Stimulated activated CD4-positive, alpha-beta T cell treated with anti-CD3 and anti-CD28 coated beads, Interleukin-15, amount 100 ng/mL, for 1 hour (primary cell): ENCODE measurements around the gene SPECC1L.
"Not testable (repeated sequence)": the region's sequence is repeated elsewhere in the genome, so short reads cannot be mapped to it uniquely, and the experiment has no call there.

Source experiments
- DNase-seq, 2 donors: peaks; one replicate each; pipeline ENCODE4 v3.0.0-alpha.2; 2020; ENCODE audit warnings: low read depth in 1 of 2, low spot score in 1 of 2

The SPECC1L gene

GRCh38 chr22:24285245-24285644 is 14.6 kb downstream of the SPECC1L start:
- DNase-seq, result no peak

DNA sequence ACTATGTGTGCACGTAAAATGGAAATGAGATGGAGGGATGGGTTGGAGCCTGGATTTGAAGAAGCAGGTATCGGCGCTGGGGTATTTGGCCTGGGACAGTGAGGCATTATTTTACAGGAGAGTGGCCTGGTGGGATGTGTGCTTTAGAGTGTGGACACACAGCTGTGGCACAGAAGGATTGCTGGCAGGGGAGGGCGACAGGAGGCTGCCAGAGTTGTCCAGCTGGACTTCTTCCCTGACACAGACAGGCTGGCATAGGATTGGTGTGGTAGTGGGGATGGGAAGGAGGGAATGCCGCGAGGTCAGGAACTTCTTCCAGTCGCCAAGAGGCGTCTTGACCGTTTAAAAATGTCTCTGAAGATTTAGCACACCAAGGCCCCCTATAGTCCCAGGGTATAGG is 16.6 kb downstream of the SPECC1L start:
- not testable (repeated sequence) for DNase-seq

DNA sequence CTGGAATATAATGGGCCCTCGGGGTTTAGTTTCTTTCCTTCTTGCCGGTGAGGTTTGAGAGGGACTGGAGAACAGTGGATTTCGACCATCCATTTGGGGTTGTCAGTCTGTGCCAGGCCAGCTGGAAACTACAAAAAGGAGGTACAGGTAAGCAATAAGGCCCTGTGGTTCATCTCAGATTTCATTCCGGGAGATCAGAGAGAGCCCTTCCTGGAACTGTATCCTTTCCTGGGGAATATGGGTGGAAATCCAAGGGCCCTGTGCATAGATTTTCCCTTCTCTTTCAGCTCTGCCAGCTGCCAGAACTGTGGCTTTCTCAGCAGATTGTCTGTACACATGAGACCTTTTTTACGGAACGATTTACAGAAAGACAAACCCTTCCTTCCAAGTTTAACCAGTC is 17.2 kb downstream of the SPECC1L start:
- not testable (repeated sequence) for DNase-seq

- DNase-seq, result no peak
Measured at GRCh38 chr22:24289114-24289513, 18.5 kb downstream of the SPECC1L start.

DNA sequence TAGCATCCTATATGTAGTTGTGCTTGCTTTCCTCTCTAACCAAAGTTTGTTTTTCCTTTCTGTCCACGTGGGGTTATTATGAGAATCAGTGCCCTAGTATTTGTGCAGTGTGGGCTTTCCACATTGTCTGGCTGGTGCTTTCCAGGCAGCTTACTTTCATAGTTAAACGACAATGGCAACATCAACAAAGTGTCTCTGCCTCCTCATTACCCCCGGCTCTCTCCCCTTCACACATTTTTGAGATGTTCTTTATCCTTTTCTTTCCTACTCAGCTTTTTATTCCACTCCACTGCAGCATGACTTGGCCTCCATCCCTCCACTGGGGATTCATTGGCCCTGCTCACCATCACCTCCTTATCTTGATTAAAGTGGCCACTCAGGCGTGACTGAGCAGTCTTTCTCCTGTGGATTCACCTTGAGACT is 19.1 kb downstream of the SPECC1L start:
- no peak for DNase-seq

- no peak for DNase-seq
Measured at GRCh38 chr22:24290459-24290858, 19.8 kb downstream of the SPECC1L start.

- no peak for DNase-seq
Measured at GRCh38 chr22:24291515-24292201, 21.0 kb downstream of the SPECC1L start.

DNA sequence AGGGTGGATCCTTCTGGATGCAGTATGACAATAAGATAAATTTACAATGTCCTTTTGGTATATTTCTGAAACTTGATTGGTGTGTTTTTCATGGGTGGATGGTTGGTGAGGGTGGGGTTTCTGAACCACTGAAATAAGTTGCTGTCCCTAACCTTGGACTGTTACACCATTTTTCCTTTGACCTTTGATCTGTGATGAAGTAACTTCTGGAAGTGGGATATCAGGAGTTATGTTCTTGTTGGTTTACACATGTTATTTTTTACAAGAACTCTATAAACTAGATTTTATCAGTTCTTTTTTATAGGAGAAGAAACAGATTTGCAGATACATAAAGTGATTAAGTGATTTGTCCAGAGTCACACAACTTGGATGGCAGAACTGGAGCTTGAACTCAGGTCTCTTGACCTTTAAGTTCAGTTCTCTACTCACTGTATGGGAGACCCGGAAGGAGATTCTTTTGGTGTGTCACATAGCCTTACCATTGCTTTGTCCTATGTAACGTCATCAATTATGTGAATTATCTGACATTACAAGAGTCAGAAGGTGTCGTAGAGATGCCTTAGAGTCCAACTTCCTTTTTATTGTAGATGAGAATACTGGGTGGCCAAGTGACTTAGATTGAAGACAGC is 21.7 kb downstream of the SPECC1L start:
- not testable (repeated sequence) for DNase-seq

- DNase-seq, result not testable (repeated sequence)
Measured at GRCh38 chr22:24294913-24295312, 24.3 kb downstream of the SPECC1L start.

DNA sequence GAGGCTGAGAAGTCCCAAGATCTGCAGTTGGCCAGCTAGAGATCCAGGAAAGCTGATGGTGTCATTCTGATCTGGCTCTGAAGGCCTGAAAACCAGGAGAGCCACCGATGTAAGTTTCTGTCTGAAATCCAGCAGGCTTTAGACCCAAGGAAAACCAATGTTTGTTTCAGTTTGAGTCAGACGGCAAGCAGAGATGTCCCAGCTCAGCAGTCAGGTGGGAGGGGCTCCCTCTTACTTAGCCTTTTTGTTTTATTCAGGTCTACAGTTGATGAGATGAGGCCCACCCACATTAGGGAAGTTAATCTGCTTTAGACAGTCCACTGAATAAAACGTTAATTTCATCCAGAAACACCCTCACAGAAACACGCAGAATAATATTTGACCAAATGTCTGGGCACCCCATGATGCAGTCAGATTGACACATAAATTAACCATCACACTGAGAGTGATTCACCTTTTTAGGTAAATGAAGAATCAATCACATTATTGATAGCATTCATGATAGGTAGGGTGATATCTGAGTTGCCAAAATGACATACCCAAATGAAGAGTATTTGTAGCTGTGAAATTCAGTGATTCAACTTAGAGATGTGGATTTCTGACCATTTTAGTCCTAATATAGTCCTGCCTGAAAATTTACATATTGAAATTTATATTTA is 28.0 kb downstream of the SPECC1L start:
- DNase-seq, result not testable (repeated sequence)

GRCh38 chr22:24300522-24300921 is 29.9 kb downstream of the SPECC1L start:
- DNase-seq, result not testable (repeated sequence)

GRCh38 chr22:24302591-24302990 is 32.0 kb downstream of the SPECC1L start:
- DNase-seq, result no peak

DNA sequence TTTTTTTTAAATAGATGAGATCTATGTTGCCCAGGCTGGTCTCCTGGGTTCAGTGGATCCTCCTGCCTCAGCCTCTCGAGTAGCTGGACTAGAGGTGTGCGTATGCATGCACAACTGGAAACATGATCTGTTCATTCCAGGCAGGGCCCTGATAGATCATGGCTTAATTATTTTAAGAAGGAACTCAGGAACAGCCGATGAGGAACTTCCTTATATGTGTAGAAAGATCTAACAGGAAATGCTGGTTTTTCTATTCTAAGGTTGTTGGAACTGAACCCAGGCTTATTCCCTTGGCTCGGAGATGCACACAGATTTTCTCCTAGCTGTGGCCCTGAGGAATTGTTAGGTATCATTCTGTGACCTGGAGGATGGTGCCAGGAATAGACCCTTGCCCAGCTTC is 32.4 kb downstream of the SPECC1L start:
- DNase-seq, result no peak

- no peak for DNase-seq
Measured at GRCh38 chr22:24304062-24304675, 33.5 kb downstream of the SPECC1L start.

DNA sequence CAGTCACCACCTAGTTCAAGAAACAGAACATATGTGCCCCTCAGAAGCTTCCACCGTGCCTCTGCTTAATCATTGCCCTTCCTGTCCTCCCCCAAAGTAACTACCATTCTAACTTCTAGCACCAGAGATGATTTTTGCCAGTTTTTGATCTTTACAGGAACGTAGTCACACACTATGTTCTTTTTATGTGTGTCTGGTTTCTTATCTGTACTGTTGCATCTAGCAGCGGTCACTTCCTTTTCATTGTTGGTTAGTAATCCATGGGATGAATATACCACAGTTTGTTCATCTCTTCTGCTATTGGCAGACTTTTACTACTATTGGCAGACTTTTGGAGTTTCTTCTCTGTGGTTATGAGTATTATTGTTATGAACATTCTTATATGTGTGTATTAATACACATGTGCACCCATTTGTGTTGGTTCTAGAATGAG is 34.6 kb downstream of the SPECC1L start:
- no peak for DNase-seq

DNA sequence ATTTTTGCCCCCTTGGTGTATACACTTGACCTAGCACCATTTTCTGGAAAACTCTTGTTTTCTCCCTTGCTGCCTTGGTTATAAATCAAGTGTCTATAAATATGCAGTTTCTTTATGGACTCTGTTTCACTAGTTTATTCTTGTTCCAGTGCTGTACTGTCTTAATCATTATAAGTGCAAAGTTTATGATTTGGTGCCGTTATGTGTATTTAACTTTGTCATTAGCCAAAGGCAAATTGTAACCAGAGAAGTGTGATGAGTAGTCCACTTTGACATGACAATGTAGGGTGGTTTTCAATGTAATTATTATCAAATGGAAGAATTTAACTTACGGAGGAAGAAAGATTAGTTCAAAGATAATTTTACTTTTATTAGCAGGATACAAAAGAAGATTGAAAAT is 40.3 kb downstream of the SPECC1L start:
- DNase-seq, result no peak

- DNase-seq, result no peak
Measured at GRCh38 chr22:24315367-24315966, 44.8 kb downstream of the SPECC1L start.

GRCh38 chr22:24316264-24316663 is 45.6 kb downstream of the SPECC1L start:
- not testable (repeated sequence) for DNase-seq

DNA sequence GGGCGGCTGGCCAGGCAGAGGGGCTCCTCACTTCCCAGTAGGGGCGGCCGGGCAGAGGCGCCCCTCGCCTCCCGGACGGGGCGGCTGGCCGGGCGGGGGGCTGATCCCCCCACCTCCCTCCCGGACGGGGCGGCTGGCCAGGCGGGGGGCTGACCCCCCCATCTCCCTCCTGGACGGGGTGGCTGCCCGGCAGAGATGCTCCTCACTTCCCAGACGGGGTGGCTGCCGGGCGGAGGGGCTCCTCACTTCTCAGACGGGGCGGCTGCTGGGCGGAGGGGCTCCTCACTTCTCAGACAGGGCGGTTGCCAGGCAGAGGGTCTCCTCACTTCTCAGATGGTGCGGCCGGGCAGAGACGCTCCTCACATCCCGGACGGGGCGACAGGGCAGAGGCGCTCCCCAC is 46.9 kb downstream of the SPECC1L start:
- DNase-seq, result not testable (repeated sequence)

DNA sequence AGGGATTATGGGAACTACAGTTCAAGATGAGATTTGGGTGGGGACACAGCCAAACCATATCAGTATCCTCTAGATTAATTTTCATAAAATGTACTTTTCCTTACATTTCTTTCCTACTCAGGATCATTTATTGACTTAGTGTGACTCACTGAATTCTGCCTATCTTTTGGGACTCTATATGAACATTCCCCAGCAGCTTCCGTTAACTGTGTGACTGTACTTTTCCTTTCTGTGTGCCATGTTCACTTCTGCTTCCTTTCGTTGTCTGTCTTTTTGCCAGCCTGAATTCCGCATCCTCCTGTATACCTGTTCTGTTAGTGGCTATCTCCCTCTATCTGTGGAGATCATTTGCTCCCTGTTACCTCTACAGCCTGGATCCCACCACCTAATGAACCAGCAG is 48.8 kb downstream of the SPECC1L start:
- DNase-seq, result no peak

DNA sequence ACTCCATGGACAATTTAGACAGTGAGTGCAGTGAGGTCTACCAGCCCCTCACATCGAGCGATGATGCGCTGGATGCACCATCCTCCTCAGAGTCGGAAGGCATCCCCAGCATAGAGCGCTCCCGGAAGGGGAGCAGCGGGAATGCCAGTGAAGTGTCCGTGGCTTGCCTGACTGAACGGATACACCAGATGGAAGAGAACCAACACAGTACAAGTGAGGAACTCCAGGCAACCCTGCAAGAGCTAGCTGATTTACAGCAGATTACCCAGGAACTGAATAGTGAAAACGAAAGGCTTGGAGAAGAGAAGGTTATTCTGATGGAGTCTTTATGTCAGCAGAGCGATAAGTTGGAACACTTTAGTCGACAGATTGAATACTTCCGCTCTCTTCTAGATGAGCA is 51.4 kb downstream of the SPECC1L start:
- DNase-seq, result no peak
